ENCODE results near the gene GFPT1. TPM values are rescaled to one million over a fixed set of nuclear protein-coding genes. Genes with fewer than 3 reads are reported as not detected.

The GFPT1 gene
- total RNA-seq, 2 experiments from 2014 or later, result 31.0 to 36.1 TPM

GRCh38 chr2:69383176-69383812, 3.7 kb downstream of the GFPT1 start:
- H3K36me3 Mint-ChIP-seq (ENCODE audit: low read depth), result peaks cover 17% of the 10 kb centered on the region
- ChIA-PET CTCF (interaction anchor here (1.0 kb wide), 1 partner anchor 8 kb away, joined by 4 read pairs; no protein-coding TSS in a partner anchor), POLR2A (interaction anchor here (0.5 kb wide), 1 partner anchor 648 kb away, joined by 5 read pairs; no protein-coding TSS in a partner anchor)
- H3K4me3 Mint-ChIP-seq, result no peak overlapping the region
- H3K9me3 Mint-ChIP-seq (ENCODE audit: low read depth), result no peaks in the 10 kb centered on the region
- ATAC-seq (no peak), DNase-seq (no peak)
- no peak overlapping the region for H3K27ac Mint-ChIP-seq
- intact Hi-C loops (cut with DNase I, micrococcal nuclease), result loop anchor here in 1 of 2 experiments (2.0 to 10.0 kb wide), 3 partner anchors 332 to 872 kb away; partner anchors contain the start of gene PCYOX1
- H3K27me3 Mint-ChIP-seq, result no peaks in the 10 kb centered on the region
- peaks cover 59% of the 10 kb centered on the region for H3K4me1 Mint-ChIP-seq

GRCh38 chr2:69382547-69382946, 4.5 kb downstream of the GFPT1 start:
- Mint-ChIP-seq H3K9me3 (ENCODE audit: low read depth) (no peaks in the 10 kb centered on the region), H3K27ac (peak overlapping the region; percentile 52), H3K4me1 (peaks cover 52% of the 10 kb centered on the region), H3K27me3 (no peaks in the 10 kb centered on the region), H3K36me3 (ENCODE audit: low read depth) (peaks cover 19% of the 10 kb centered on the region), H3K4me3 (no peak overlapping the region)
- DNase-seq (no peak), ATAC-seq (no peak)
- CTCF ChIA-PET, result no interaction called here
- intact Hi-C loops (cut with DNase I, micrococcal nuclease), result loop anchor here in 1 of 2 experiments (2.0 to 10.0 kb wide), 3 partner anchors 332 to 872 kb away; partner anchors contain the start of gene PCYOX1
- POLR2A ChIA-PET, result interaction anchor here (0.5 kb wide), 1 partner anchor 649 kb away, joined by 5 read pairs; no protein-coding TSS in a partner anchor

GRCh38 chr2:69381337-69381737, 5.7 kb downstream of the GFPT1 start:
- Mint-ChIP-seq H3K27me3 (no peaks in the 10 kb centered on the region), H3K9me3 (ENCODE audit: low read depth) (no peaks in the 10 kb centered on the region), H3K36me3 (ENCODE audit: low read depth) (peaks cover 19% of the 10 kb centered on the region), H3K4me3 (no peak overlapping the region), H3K4me1 (peaks cover 51% of the 10 kb centered on the region), H3K27ac (peak overlapping the region; percentile 51)
- ATAC-seq (peak; percentile 93), DNase-seq (peak; percentile 58)
- intact Hi-C loops (cut with DNase I, micrococcal nuclease), result loop anchor here in 1 of 2 experiments (10.0 kb wide), 2 partner anchors 617 to 873 kb away; partner anchors contain the start of gene PCYOX1
- ChIA-PET CTCF (no interaction called here), POLR2A (interaction anchor here (0.6 to 0.8 kb wide), 4 partner anchors 212 to 471 kb away, joined by 3 to 6 read pairs (median 3); no protein-coding TSS in a partner anchor)

GRCh38 chr2:69380072-69380917, 6.7 kb downstream of the GFPT1 start:
- ATAC-seq (peak; percentile 25), DNase-seq (no peak)
- Mint-ChIP-seq H3K27me3 (no peaks in the 10 kb centered on the region), H3K27ac (peak overlapping the region; percentile 39), H3K9me3 (ENCODE audit: low read depth) (no peaks in the 10 kb centered on the region), H3K36me3 (ENCODE audit: low read depth) (peaks cover 16% of the 10 kb centered on the region), H3K4me1 (peaks cover 51% of the 10 kb centered on the region), H3K4me3 (no peak overlapping the region)
- intact Hi-C loops (cut with DNase I, micrococcal nuclease), result loop anchor here in 1 of 2 experiments (10.0 kb wide), 2 partner anchors 615 to 875 kb away; partner anchors contain the start of gene PCYOX1
- ChIA-PET POLR2A (interaction anchor here (0.6 kb wide), 1 partner anchor 167 kb away, joined by 3 read pairs; no protein-coding TSS in a partner anchor), CTCF (interaction anchor here (4.1 kb wide), 1 partner anchor 10 kb away, joined by 15 read pairs; no protein-coding TSS in a partner anchor)

GRCh38 chr2:69376403-69376802, 10.6 kb downstream of the GFPT1 start:
- Mint-ChIP-seq H3K27me3 (no peaks in the 10 kb centered on the region), H3K9me3 (ENCODE audit: low read depth) (no peaks in the 10 kb centered on the region), H3K4me1 (peaks cover 21% of the 10 kb centered on the region), H3K4me3 (no peak overlapping the region), H3K36me3 (ENCODE audit: low read depth) (peaks cover 11% of the 10 kb centered on the region), H3K27ac (no peak overlapping the region)
- intact Hi-C loops (cut with DNase I, micrococcal nuclease), result loop anchor here (5.0 kb wide), 3 partner anchors 131 to 336 kb away; no protein-coding TSS in a partner anchor
- DNase-seq (no peak), ATAC-seq (no peak)
- CTCF ChIA-PET, result interaction anchor here (0.5 to 4.1 kb wide), 19 partner anchors 7 to 627 kb away, joined by 3 to 19 read pairs (median 3); partner anchors contain the start of gene NFU1
- POLR2A ChIA-PET, result interaction anchor here (1.2 kb wide), 1 partner anchor 61 kb away, joined by 3 read pairs; the partner anchor contains the start of gene NFU1

GRCh38 chr2:69375494-69376353, 11.3 kb downstream of the GFPT1 start:
- Mint-ChIP-seq H3K27ac (peak overlapping the region; percentile 1), H3K4me1 (peaks cover 15% of the 10 kb centered on the region), H3K27me3 (no peaks in the 10 kb centered on the region), H3K36me3 (ENCODE audit: low read depth) (peaks cover 12% of the 10 kb centered on the region), H3K9me3 (ENCODE audit: low read depth) (no peaks in the 10 kb centered on the region), H3K4me3 (no peak overlapping the region)
- ATAC-seq (peak; percentile 85), DNase-seq (no peak)
- intact Hi-C loops (cut with DNase I, micrococcal nuclease), result loop anchor here (1.0 to 5.0 kb wide), 5 partner anchors 62 to 339 kb away; partner anchors contain the start of gene NFU1 (in 1 of the 2)
- CTCF ChIA-PET, result interaction anchor here (0.5 to 4.1 kb wide), 32 partner anchors 8 to 628 kb away, joined by 3 to 19 read pairs (median 3); partner anchors contain the start of gene NFU1
- POLR2A ChIA-PET, result interaction anchor here (1.2 kb wide), 1 partner anchor 62 kb away, joined by 3 read pairs; the partner anchor contains the start of gene NFU1

- peaks cover 11% of the 10 kb centered on the region for H3K4me1 Mint-ChIP-seq
- CTCF ChIA-PET, result interaction anchor here (0.5 to 1.5 kb wide), 5 partner anchors 13 to 690 kb away, joined by 3 to 4 read pairs (median 3); no protein-coding TSS in a partner anchor
- DNase-seq, result no peak
- H3K27me3 Mint-ChIP-seq, result no peaks in the 10 kb centered on the region
- H3K36me3 Mint-ChIP-seq (ENCODE audit: low read depth), result peaks cover 24% of the 10 kb centered on the region
- POLR2A ChIA-PET, result interaction anchor here (0.5 to 0.7 kb wide), 4 partner anchors 32 to 167 kb away, joined by 3 to 7 read pairs (median 3); no protein-coding TSS in a partner anchor
- H3K27ac Mint-ChIP-seq, result no peak overlapping the region
- no peak overlapping the region for H3K4me3 Mint-ChIP-seq
- ATAC-seq, result no peak
- intact Hi-C loops (cut with DNase I, micrococcal nuclease), result no loop called here
- no peaks in the 10 kb centered on the region for H3K9me3 Mint-ChIP-seq (ENCODE audit: low read depth)
Measured at GRCh38 chr2:69372767-69373166, 14.3 kb downstream of the GFPT1 start.

GRCh38 chr2:69369802-69370201, 17.2 kb downstream of the GFPT1 start:
- Mint-ChIP-seq H3K9me3 (ENCODE audit: low read depth) (no peaks in the 10 kb centered on the region), H3K36me3 (ENCODE audit: low read depth) (peaks cover 38% of the 10 kb centered on the region), H3K4me3 (no peak overlapping the region), H3K27me3 (no peaks in the 10 kb centered on the region), H3K27ac (no peak overlapping the region), H3K4me1 (no peaks in the 10 kb centered on the region)
- DNase-seq (no peak), ATAC-seq (no peak)
- POLR2A ChIA-PET, result no interaction called here
- CTCF ChIA-PET, result interaction anchor here (0.7 to 1.5 kb wide), 2 partner anchors 55 to 355 kb away, joined by 3 to 6 read pairs; no protein-coding TSS in a partner anchor
- intact Hi-C loops (cut with DNase I, micrococcal nuclease), result no loop called here

- CTCF ChIA-PET, result interaction anchor here (1.4 kb wide), 1 partner anchor 69 kb away, joined by 3 read pairs; the partner anchor contains the start of gene NFU1
- Mint-ChIP-seq H3K27me3 (no peaks in the 10 kb centered on the region), H3K4me1 (no peaks in the 10 kb centered on the region), H3K36me3 (ENCODE audit: low read depth) (peaks cover 38% of the 10 kb centered on the region), H3K27ac (no peak overlapping the region), H3K4me3 (no peak overlapping the region), H3K9me3 (ENCODE audit: low read depth) (no peaks in the 10 kb centered on the region)
- POLR2A ChIA-PET, result no interaction called here
- ATAC-seq, result no peak
- no peak for DNase-seq
- intact Hi-C loops (cut with DNase I, micrococcal nuclease), result no loop called here
Measured at GRCh38 chr2:69368588-69368987, 18.4 kb downstream of the GFPT1 start.

GRCh38 chr2:69359371-69359770, 27.7 kb downstream of the GFPT1 start:
- ChIA-PET POLR2A (no interaction called here), CTCF (interaction anchor here (0.7 to 1.7 kb wide), 3 partner anchors 16 to 365 kb away, joined by 3 to 5 read pairs (median 3); no protein-coding TSS in a partner anchor)
- no peak overlapping the region for H3K27ac Mint-ChIP-seq
- ATAC-seq, result no peak
- intact Hi-C loops (cut with DNase I, micrococcal nuclease), result no loop called here
- DNase-seq, result no peak
- peaks cover 41% of the 10 kb centered on the region for H3K36me3 Mint-ChIP-seq (ENCODE audit: low read depth)
- no peaks in the 10 kb centered on the region for H3K9me3 Mint-ChIP-seq (ENCODE audit: low read depth)
- H3K27me3 Mint-ChIP-seq, result no peaks in the 10 kb centered on the region
- no peaks in the 10 kb centered on the region for H3K4me1 Mint-ChIP-seq
- no peak overlapping the region for H3K4me3 Mint-ChIP-seq
